ENCODE measurements around the gene SMYD3. TPM values are rescaled to one million over a fixed set of nuclear protein-coding genes. Genes with fewer than 3 reads are reported as not detected.

The SMYD3 gene
- polyA plus RNA-seq (2011; rRNA removed): 37.5 and 39.9 TPM in 2 replicates
- 37.0 and 40.4 TPM in 2 replicates for polyA minus RNA-seq (2011; rRNA and poly(A)+ RNA removed)

DNA sequence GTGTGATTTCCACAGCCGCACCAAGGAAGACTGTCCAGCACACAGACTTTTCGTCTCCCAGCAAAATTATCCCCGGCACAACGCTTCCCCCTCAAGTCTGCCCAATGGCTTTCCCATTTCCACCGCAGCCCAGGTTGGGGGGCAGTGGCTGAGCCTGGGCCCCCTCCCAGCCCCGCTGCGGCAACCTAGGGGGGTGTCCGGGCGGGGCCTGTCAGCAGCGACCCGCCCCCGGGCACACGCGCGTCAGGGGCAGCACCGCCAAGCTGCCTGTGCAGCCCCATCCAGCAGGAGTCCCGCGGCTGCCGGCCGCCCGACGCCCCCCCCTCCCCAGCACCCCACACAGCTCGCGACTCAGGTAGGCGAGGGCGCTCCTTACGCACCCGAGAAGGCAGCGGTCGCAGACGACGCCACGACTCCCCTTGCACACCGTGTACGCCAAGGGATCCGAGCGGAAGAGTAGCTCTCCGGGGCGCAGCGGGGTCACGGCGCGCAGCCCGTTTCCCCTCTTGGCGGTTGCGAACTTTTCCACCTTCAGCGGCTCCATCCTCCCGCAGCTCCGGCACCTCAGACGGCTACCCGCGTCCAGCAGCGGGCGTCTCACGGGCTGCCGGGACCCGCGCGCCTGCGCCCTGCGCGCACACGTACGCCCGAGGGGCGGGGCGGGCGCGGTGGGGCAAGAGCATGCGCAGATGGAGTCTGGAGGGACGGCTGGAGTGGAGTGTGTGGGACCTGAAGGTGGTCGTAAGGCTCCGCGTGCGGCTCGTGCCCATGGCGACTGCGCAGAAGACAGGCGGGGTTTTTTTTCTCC lies at the start of gene SMYD3:
Gene SMYD3 (minus strand): TSS at position 606 of the 808 bp plus-strand sequence.
- no peak for DNase-seq (ENCODE audit: low read depth, low spot score)
- H3K4me3 ChIP-seq (ENCODE audit: low read depth, low read length): peak within 1 kb of the TSS; percentile 97
- H3K27me3 ChIP-seq (ENCODE audit: control insufficient read depth, insufficient read depth, low read length): no peaks in the 10 kb centered on the region
- H3K9me3 ChIP-seq (ENCODE audit: control insufficient read depth, insufficient read depth, low read length): no peaks in the 10 kb centered on the region; the same call in 1 of the 2 replicates
- ChIA-PET CTCF (interaction anchor here (0.7 to 2.8 kb wide), 5 partner anchors 9 to 266 kb away, joined by 3 to 10 read pairs (median 4); no protein-coding TSS in a partner anchor), POLR2A (interaction anchor here (0.8 kb wide), 1 partner anchor 223 kb away, joined by 3 read pairs; no protein-coding TSS in a partner anchor)
- peak; percentile 12; the same call in 1 of the 2 replicates for TF ChIP-seq CTCF (IDR thresholded peaks at IDR 0.05; ENCODE audit: low read depth, low read length)
- H3K27ac ChIP-seq (ENCODE audit: low read depth, low read length): no peak within 1 kb of the TSS

DNA sequence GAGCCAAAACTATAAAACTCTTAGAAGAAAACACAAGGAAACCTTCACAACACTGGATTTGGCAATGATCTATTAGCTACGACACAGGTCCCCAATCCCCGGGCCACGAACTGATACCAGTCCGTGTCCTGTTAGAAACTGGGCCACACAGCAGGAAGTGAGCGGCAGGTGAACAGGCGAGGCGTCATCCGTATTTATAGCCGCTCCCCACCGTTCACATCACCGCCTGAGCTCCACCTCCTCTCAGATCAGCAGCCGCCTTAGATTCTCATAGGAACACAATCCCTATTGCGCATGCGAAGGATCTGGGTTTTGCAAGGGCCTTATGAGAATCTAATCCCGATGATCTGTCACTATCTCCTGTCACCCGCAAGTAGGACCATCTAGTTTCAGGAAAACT lies 47.1 kb upstream of the SMYD3 start:
- CTCF ChIA-PET: interaction anchor here (1.4 kb wide), 1 partner anchor 135 kb away, joined by 3 read pairs; no protein-coding TSS in a partner anchor
- POLR2A ChIA-PET: no interaction called here
- no peak overlapping the region for H3K4me3 ChIP-seq (ENCODE audit: low read depth, low read length)
- H3K27me3 ChIP-seq (ENCODE audit: control insufficient read depth, insufficient read depth, low read length): no peaks in the 10 kb centered on the region
- TF ChIP-seq CTCF (IDR thresholded peaks at IDR 0.05; ENCODE audit: low read depth, low read length): no peak
- no peak overlapping the region for H3K27ac ChIP-seq (ENCODE audit: low read depth, low read length)
- DNase-seq (ENCODE audit: low read depth, low spot score): no peak
- no peaks in the 10 kb centered on the region for H3K9me3 ChIP-seq (ENCODE audit: control insufficient read depth, insufficient read depth, low read length)

DNA sequence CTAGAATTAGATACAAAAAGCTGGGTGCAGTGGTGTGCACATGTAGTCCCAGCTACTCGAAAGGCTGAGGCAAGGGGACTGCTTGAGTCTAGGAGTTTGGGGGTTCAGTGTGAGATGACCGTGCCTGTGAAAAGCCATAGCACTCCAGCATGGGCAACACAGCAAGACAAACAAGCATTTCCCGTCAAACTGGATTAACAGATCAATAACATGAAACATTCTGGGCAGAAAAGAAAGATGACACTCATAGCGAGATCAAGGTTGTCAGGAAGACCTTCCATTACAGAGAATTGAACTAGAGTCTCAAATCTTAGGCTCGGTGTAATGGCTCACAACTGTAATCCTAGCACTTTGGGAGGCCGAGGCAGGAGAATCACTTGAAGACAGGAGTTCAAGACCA lies 45.0 kb upstream of the SMYD3 start:
- CTCF ChIA-PET: no interaction called here
- no peak for TF ChIP-seq CTCF (IDR thresholded peaks at IDR 0.05; ENCODE audit: low read depth, low read length)
- Histone ChIP-seq H3K27ac (ENCODE audit: low read depth, low read length) (no peak overlapping the region), H3K27me3 (ENCODE audit: control insufficient read depth, insufficient read depth, low read length) (no peaks in the 10 kb centered on the region), H3K9me3 (ENCODE audit: control insufficient read depth, insufficient read depth, low read length) (no peaks in the 10 kb centered on the region), H3K4me3 (ENCODE audit: low read depth, low read length) (no peak overlapping the region)
- DNase-seq (ENCODE audit: low read depth, low spot score): no peak
- POLR2A ChIA-PET: no interaction called here

GRCh38 chr1:246550402-246550801 lies 43.3 kb upstream of the SMYD3 start:
- H3K27me3 ChIP-seq (ENCODE audit: control insufficient read depth, insufficient read depth, low read length): no peaks in the 10 kb centered on the region
- ChIA-PET CTCF (no interaction called here), POLR2A (no interaction called here)
- H3K27ac ChIP-seq (ENCODE audit: low read depth, low read length): no peak overlapping the region
- DNase-seq (ENCODE audit: low read depth, low spot score): no peak
- no peaks in the 10 kb centered on the region for H3K9me3 ChIP-seq (ENCODE audit: control insufficient read depth, insufficient read depth, low read length)
- no peak overlapping the region for H3K4me3 ChIP-seq (ENCODE audit: low read depth, low read length)
- no peak for TF ChIP-seq CTCF (IDR thresholded peaks at IDR 0.05; ENCODE audit: low read depth, low read length)

- Histone ChIP-seq H3K4me3 (ENCODE audit: low read depth, low read length) (no peak overlapping the region), H3K27ac (ENCODE audit: low read depth, low read length) (no peak overlapping the region), H3K27me3 (ENCODE audit: control insufficient read depth, insufficient read depth, low read length) (no peaks in the 10 kb centered on the region), H3K9me3 (ENCODE audit: control insufficient read depth, insufficient read depth, low read length) (no peaks in the 10 kb centered on the region)
- no peak for TF ChIP-seq CTCF (IDR thresholded peaks at IDR 0.05; ENCODE audit: low read depth, low read length)
- POLR2A ChIA-PET: no interaction called here
- no peak for DNase-seq (ENCODE audit: low read depth, low spot score)
- CTCF ChIA-PET: no interaction called here
These were observed 42.6 kb upstream of the SMYD3 start for GRCh38 chr1:246549665-246550064.
